ENCODE results near the gene SAA2.
"Not testable (repeated sequence)": the region's sequence is repeated elsewhere in the genome, so short reads cannot be mapped to it uniquely, and the experiment has no call there.

Gene SAA2

DNA sequence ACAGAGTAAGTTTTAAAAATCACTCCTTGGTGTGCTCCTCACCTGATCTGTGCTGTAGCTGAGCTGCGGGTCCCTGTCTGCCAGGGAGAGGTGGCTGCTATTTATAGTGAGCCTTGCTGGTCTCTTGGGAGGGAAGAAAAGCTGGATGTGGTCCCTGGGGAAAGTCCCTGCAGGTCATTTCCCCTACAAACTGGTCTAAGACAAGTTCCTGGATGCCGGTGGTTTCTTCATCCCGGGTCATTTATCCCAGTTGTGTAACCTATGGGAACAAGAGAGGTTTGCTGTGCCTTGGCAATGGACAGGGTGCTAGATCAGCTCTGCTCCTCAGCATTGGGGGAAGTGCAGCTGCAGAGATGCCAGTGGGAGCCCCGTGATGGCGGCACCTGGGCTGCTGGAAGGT lies at the start of gene SAA2:
Gene SAA2 (minus strand): TSS at position 108 of the 400 bp plus-strand sequence. CDS start 657 bp downstream, outside the sequence.
- DNase-seq (ENCODE audit: low read depth, low spot score), result no peak

DNA sequence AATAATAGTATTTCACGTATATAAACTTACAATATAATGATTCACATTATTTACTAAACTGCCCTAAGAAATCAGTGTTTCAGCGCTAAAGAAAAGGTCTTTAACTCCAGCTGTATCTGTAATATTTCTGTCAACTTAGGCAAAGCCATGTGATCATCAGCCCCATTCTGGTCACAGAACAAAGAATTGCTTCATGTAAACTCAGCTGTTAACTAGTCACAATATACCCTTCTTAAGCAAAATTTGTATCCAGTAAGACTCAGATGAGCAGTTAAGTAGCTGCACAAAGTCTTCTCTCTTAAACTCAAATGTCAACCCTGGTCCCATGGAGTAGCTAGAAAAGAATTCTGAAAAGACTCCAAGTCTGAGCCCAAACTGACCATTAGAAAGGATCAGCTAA lies 46.8 kb upstream of the SAA2 start:
- no peak for DNase-seq (ENCODE audit: low read depth, low spot score)

- DNase-seq (ENCODE audit: low read depth, low spot score), result no peak
These were observed 46.4 kb upstream of the SAA2 start for GRCh38 chr11:18294862-18295261.

DNA sequence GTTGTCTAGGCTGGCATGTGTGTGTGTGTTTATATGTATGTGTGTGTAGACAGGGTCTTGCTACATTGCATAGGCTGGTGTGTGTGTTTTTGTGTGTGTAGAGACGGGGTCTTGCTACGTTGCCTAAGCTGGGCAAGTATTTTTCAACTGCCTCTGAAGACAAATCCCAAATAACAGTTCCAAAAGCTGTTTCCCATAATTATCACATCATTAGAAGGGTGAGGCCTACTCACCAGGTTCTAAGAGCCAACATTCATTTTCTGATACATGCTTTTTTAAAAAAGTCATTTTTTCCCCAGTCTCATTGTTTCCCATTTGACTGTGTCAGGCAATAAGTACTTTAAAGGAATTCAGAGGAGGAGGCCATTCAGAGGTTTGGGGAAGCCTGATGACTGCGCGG lies 40.4 kb upstream of the SAA2 start:
- DNase-seq (ENCODE audit: low read depth, low spot score), result no peak

GRCh38 chr11:18285841-18286240 lies 37.4 kb upstream of the SAA2 start:
- no peak for DNase-seq (ENCODE audit: low read depth, low spot score)

- DNase-seq (ENCODE audit: low read depth, low spot score), result no peak
These were observed 34.2 kb upstream of the SAA2 start for GRCh38 chr11:18282626-18283025.

GRCh38 chr11:18280438-18281045 lies 32.1 kb upstream of the SAA2 start:
- DNase-seq (ENCODE audit: low read depth, low spot score), result no peak

DNA sequence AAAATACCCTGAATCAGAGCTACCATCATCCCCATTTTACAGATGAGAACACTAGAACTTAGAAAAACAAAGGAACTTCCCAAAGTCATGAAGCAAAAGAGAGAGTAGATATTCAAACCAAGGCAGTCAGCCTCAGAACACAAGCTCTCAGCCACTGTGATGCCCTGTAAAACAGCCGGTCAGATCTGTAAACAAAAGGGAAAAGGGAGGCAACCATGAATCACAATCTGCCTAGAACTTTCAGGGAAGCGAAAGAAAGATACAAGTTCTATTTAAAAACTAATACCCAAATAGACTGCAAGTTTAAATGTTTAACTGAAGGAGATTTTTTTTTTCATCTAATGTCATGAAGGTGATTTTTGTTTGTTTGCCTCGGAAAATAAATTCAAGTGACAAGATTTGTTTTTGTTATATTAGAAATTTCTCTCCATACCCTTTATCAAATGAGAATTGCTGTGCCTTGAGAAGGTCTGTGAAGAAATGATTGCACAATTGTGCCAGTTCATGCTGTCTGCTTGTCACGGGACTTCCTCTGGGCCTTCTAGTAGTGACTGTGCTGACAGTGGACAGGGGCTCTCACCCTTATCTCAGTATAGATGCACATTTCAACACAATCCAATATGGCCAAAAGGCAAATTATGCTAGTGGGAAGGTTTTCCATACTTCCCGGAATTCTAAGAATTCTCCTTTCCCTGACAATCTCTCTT lies 29.2 kb upstream of the SAA2 start:
- no peak for DNase-seq (ENCODE audit: low read depth, low spot score)

DNA sequence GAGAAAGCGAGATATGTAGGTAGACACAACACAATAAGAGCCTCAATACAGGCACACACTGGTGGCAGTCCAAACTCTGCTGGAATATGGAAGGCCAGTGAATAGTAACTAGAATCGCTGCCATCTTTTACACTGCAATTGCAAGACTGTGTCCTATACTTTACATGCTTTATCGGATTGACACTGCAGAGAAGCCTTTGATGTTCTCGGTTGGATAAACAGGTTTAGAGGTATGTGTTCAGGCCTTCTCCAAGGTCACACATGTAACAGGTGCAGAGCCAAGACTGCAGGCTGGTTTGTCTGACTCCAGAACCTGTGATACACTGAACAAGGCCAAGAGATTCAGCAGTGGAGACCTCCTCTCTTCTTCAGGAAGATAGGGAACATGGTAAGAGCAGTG lies 22.7 kb upstream of the SAA2 start:
- DNase-seq (ENCODE audit: low read depth, low spot score), result no peak

DNA sequence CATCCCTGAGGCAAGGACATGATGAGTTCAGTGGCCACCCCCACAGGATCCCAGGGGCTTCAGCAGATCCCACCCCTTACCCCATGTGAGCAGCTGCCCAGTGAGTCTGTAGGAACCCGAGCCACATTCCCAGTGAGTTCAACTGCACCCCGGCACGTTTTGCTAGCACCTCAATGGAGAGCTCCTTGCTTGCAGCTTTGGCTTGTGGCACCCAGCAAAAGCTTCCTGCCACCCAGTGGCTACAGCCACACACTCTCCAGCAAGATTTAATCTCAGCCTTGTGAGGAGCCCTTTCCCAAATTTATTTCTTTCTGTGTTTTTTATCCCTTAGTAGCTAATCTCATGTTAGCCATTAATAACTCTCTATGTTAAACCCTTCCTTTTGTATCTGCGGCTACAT lies 21.6 kb upstream of the SAA2 start:
- no peak for DNase-seq (ENCODE audit: low read depth, low spot score)

DNA sequence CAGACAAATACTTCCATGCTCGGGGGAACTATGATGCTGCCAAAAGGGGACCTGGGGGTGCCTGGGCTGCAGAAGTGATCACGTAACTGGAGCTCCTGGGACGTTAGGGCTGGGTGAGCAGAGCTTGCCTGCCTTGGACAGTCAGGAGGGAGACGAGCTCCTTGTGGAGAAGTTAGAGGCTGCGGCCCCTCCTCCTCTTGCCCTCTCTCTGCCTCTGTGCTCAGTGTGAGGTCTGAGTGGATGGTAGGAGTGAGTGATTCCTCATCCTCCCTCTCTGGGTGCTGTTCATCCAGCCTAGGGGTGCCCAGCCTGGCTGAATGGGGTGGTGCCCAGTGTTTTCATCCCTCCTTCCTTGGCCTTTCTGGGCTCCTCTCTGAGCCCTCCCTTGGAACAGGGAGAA lies 20.8 kb upstream of the SAA2 start:
- not testable (repeated sequence) for DNase-seq (ENCODE audit: low read depth, low spot score)

- DNase-seq (ENCODE audit: low read depth, low spot score), result not testable (repeated sequence)
These were observed 19.1 kb upstream of the SAA2 start for GRCh38 chr11:18267335-18268133.

DNA sequence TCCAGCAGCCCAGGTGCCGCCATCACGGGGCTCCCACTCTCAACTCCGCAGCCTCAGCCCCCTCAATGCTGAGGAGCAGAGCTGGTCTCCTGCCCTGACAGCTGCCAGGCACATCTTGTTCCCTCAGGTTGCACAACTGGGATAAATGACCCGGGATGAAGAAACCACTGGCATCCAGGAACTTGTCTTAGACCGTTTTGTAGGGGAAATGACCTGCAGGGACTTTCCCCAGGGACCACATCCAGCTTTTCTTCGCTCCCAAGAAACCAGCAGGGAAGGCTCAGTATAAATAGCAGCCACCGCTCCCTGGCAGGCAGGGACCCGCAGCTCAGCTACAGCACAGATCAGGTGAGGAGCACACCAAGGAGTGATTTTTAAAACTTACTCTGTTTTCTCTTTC lies 17.5 kb upstream of the SAA2 start, which contains the start of gene SAA1:
Gene SAA1 (plus strand): TSS at position 316 of the 400 bp plus-strand sequence. CDS start 624 bp downstream, outside the sequence.
- DNase-seq (ENCODE audit: low read depth, low spot score), result no peak

GRCh38 chr11:18264677-18265555 lies 16.4 kb upstream of the SAA2 start:
- no peak for DNase-seq (ENCODE audit: low read depth, low spot score)

DNA sequence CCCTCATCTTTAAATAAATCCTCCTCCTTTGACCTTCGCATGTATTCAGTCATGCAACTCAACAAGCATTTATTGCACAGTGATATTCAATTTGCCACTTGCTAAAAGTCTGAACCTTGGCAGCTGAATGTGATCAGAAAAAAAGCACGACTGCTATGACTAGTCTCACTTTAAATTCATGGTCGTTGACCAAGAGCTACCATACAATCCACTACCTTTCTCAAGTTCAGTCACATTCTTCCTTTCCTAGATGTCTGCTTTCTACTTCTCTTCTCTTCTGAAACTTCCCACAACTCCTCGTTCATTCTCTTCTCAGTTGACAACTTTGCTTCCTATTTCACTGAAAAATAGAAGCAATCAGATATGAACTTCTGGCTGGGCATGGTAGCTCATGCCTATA lies 15.6 kb upstream of the SAA2 start:
- DNase-seq (ENCODE audit: low read depth, low spot score), result no peak

GRCh38 chr11:18262681-18263350 lies 14.3 kb upstream of the SAA2 start:
- DNase-seq (ENCODE audit: low read depth, low spot score), result not testable (repeated sequence)

GRCh38 chr11:18261721-18262120 lies 13.3 kb upstream of the SAA2 start:
- no peak for DNase-seq (ENCODE audit: low read depth, low spot score)

DNA sequence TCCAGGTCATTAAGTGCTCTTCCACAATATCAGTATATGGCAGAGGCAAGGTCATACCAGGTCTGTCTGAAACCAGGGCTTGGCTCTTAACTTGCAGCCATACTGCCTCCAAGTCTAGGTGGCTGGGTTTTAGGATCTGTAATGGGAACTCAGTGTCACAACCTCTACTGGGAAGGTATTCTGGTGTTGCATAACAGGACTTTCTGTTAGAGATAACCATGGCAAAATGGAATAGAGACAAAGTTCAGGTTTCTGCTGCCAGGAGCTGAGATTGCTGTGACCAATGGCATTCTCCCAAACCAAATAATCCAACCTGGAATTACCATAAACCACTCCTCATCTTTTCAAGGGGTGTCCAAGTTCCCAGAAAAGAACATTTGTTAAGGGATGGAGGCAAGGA lies 10.8 kb upstream of the SAA2 start:
- DNase-seq (ENCODE audit: low read depth, low spot score), result no peak

DNA sequence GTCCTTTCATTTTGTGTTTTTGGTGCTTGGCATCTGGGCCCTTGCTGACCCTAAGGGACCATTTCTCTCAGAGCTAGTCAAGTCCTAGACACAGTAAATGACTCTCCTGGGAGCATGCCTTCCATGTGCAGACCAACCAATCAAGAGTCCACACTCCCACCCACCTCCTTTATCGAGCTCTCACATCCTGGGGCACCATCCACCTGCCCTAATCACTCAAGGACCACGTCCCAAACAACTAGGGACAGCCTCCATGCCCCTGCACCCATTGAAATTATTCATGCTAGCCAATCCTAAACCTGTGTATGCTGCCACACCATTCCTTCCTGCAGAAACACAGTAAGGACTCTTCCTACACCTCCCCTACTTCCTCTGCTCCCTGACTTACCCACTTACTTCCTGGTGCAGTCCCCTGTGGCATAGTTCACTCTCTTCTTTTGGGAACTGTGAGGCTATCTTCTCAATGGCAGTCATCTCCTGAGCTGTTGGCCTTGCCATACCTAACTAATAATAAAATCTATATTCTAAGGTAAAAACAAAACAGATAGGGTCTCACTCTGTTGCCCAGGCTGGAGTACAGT lies 6.4 kb upstream of the SAA2 start:
- DNase-seq (ENCODE audit: low read depth, low spot score), result no peak

DNA sequence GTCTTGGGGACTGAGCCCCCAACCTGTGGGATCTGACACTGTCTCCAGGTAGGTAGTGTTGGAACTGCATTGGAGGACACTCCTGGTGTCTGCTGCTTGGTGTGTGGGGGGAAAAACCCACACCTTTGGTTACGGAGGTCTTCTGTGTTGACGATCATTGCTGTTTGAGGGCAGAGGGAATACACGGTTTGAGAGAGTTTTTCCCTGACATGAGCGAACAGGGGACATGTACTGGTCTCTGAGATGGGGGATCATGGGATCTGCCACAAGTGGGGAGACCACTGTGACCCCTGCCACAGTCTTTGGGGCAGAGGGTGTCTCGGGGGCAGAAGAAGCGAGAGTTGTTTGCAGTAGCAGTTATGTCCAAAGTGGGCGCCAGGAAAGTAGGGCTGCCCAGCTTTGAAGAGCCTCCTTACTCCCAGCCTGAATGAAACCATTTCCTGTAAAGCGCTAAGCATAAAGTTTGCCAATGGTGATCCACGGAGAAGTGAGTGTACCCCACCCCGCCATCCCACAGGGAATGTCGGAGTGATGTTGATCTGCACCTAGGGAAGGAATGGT lies 5.4 kb upstream of the SAA2 start:
- no peak for DNase-seq (ENCODE audit: low read depth, low spot score)
